Aorta (tissue), 5 donors: ENCODE measurements around the gene TPM4. TPM values are rescaled to one million over a fixed set of nuclear protein-coding genes. Genes with fewer than 3 reads are reported as not detected.

Experiments used
- ATAC-seq: fragments of 200-7000 bp; cut with Tn5 transposase; one replicate; pipeline ENCODE4 v1.9.1; 2022; ENCODE audit warnings: moderate library complexity; ENCODE audit not compliant: low FRiP score
- DNase-seq, 2 donors: peaks; one replicate each; pipeline ENCODE4 v3.0.0-alpha.2; 2020
- H3K27ac ChIP-seq, 2 donors: one replicate each; pipeline ENCODE4 v1.5.1; 2013; ENCODE audit warnings: low read length in 2 of 2, mild to moderate bottlenecking in 2 of 2, moderate library complexity in 2 of 2, control low read depth in 1 of 2, inconsistent platforms in 1 of 2, low read depth in 1 of 2
- H3K27me3 ChIP-seq, 2 donors: one replicate each; pipeline ENCODE4 v1.6.1; 2013; ENCODE audit warnings: control low read depth in 1 of 2, low read length in 1 of 2, mild to moderate bottlenecking in 1 of 2, moderate library complexity in 1 of 2; ENCODE audit not compliant: insufficient read depth in 2 of 2, control insufficient read depth in 1 of 2
- H3K36me3 ChIP-seq, 2 donors: one replicate each; pipeline ENCODE4 v1.6.1; 2013; ENCODE audit warnings: control low read depth in 1 of 2, low read length in 1 of 2, mild to moderate bottlenecking in 1 of 2; ENCODE audit not compliant: insufficient read depth in 2 of 2, control insufficient read depth in 1 of 2
- H3K4me1 ChIP-seq, 2 donors: one replicate each; pipeline ENCODE4 v1.6.1; 2013; ENCODE audit warnings: low read length in 2 of 2, control low read depth in 1 of 2, mild to moderate bottlenecking in 1 of 2, moderate library complexity in 1 of 2; ENCODE audit not compliant: insufficient read depth in 2 of 2, control insufficient read depth in 1 of 2
- H3K4me3 ChIP-seq, 2 donors: one replicate each; pipeline ENCODE4 v1.5.1; 2013; ENCODE audit warnings: low read length in 2 of 2, control low read depth in 1 of 2, mild to moderate bottlenecking in 1 of 2
- H3K9me3 ChIP-seq: one replicate; pipeline ENCODE4 v1.6.1; 2013; ENCODE audit warnings: mild to moderate bottlenecking, low read length; ENCODE audit not compliant: control insufficient read depth
- WGBS, 2 donors: extraction: QIAGEN DNeasy Blood & Tissue Kit; methylation state at CpG; one replicate each; pipeline ENCODE4 v1.1.7; 2013; 5-methylcytosine and 5-hydroxymethylcytosine counted together
- intact Hi-C, 2 donors: fragments of 100-400 bp; cut with DNase I; formaldehyde crosslinking; loops; one replicate each; pipeline versions ENCODE4 v1.14.2 to v1.15.0; 2022
- polyA plus RNA-seq, 2 donors: library from polyadenylated mRNA; stranded (reverse); fragments of 200-250 nt; gene quantifications; one replicate each; pipeline ENCODE4 v1.2.3, GENCODE V29; 2013
- total RNA-seq, 2 donors: library from RNA; stranded (reverse); fragmentation: NEBNext Ultra II Directional; extraction: Animal tissue kit (Norgen Biotek cat#: 25700); gene quantifications; one replicate each; pipeline ENCODE4 v1.2.1, GENCODE V29; 2021
- donor health status: healthy with polysubstance abuse.
- donor health status: Bipolar disorder and iron deficiency.
- donor health status: DM: no; HTN: no; CAD: no.
- donor health status: DM: no; HTN: no; CAD: no.
- donor health status: DM: yes; HTN: yes; CAD: no.

TPM4 gene
- total and polyA plus RNA-seq, 4 donors, result 695 to 1,409 (median 869) TPM

GRCh38 chr19:16106121-16106520, 29.8 kb downstream of the TPM4 start:
- H3K27ac ChIP-seq, result peak overlapping the region in 1 of 2 donors; percentile 34
- intact Hi-C loops, result no loop called here
- ATAC-seq, result no peak

GRCh38 chr19:16111160-16111908, 35.0 kb downstream of the TPM4 start, which contains the start of gene RAB8A:
Gene RAB8A (plus strand): TSS chr19:16111889. CDS start chr19:16111902, 13 bp downstream.
- ATAC-seq, result peak; percentile 98

More at GRCh38 chr19:16106121-16106520, 29.8 kb downstream of the TPM4 start:
- H3K4me1 ChIP-seq, result no peaks in the 10 kb centered on the region
- DNase-seq, result no peak
- no peaks in the 10 kb centered on the region for H3K27me3 ChIP-seq
- 9 to 11% methylated on average over 3 of the region's 3 CpGs for WGBS, 2 donors
- peaks cover 1 to 4% of the 10 kb centered on the region in 2 donors for H3K36me3 ChIP-seq
- no peaks in the 10 kb centered on the region for H3K9me3 ChIP-seq
- H3K4me3 ChIP-seq, result no peak overlapping the region

GRCh38 chr19:16111909-16112752, 35.8 kb downstream of the TPM4 start:
- Histone ChIP-seq H3K36me3 (no peaks in the 10 kb centered on the region), H3K9me3 (no peaks in the 10 kb centered on the region), H3K27ac (peak overlapping the region in 1 of 2 donors; percentile 35), H3K4me3 (peak overlapping the region; percentile 48 to 94), H3K4me1 (peaks cover 0 to 1% of the 10 kb centered on the region in 2 donors), H3K27me3 (no peaks in the 10 kb centered on the region)
- ATAC-seq, result no peak
- WGBS, 2 donors, result 1% methylated on average over 35 to 37 of the region's 37 CpGs
- intact Hi-C loops, result loop anchor here (1.0 to 10.0 kb wide), 6 partner anchors 45 to 175 kb away; partner anchors contain the start of gene FAM32A (in 1 of the 2)
- no peak for DNase-seq

More at GRCh38 chr19:16111160-16111908, 35.0 kb downstream of the TPM4 start, which contains the start of gene RAB8A:
- intact Hi-C loops, result loop anchor here (1.0 to 10.0 kb wide), 6 partner anchors 44 to 174 kb away; partner anchors contain the start of gene FAM32A (in 1 of the 2)
- H3K9me3 ChIP-seq, result no peaks in the 10 kb centered on the region
- H3K36me3 ChIP-seq, result no peaks in the 10 kb centered on the region
- peak; percentile 99 to 100 for DNase-seq
- WGBS, 2 donors, result 1% methylated on average over 62 to 81 of the region's 81 CpGs
- peaks cover 0 to 1% of the 10 kb centered on the region in 2 donors for H3K4me1 ChIP-seq
- peak within 1 kb of the TSS in 1 of 2 donors; percentile 35 for H3K27ac ChIP-seq
- no peaks in the 10 kb centered on the region for H3K27me3 ChIP-seq
- H3K4me3 ChIP-seq, result peak within 1 kb of the TSS; percentile 48 to 94

- H3K9me3 ChIP-seq, result no peaks in the 10 kb centered on the region
- no peak overlapping the region for H3K27ac ChIP-seq
- ATAC-seq (no peak), DNase-seq (no peak)
- no peaks in the 10 kb centered on the region for H3K36me3 ChIP-seq
- H3K27me3 ChIP-seq, result no peaks in the 10 kb centered on the region
- WGBS, 2 donors, result 27 to 36% methylated on average over 2 of the region's 2 CpGs
- peaks cover 0 to 1% of the 10 kb centered on the region in 2 donors for H3K4me1 ChIP-seq
- intact Hi-C loops, result loop anchor here (5.0 to 10.0 kb wide), 5 partner anchors 45 to 175 kb away; partner anchors contain the start of gene FAM32A (in 1 of the 2)
- H3K4me3 ChIP-seq, result no peak overlapping the region
These were observed 36.5 kb downstream of the TPM4 start for GRCh38 chr19:16112778-16113177.

- H3K27ac ChIP-seq, result no peak overlapping the region
- no peaks in the 10 kb centered on the region for H3K9me3 ChIP-seq
- peaks cover 0 to 1% of the 10 kb centered on the region in 2 donors for H3K4me1 ChIP-seq
- no peaks in the 10 kb centered on the region for H3K27me3 ChIP-seq
- no peak overlapping the region for H3K4me3 ChIP-seq
- ATAC-seq (no peak), DNase-seq (no peak)
- WGBS, 2 donors, result 84 to 89% methylated on average over 3 of the region's 3 CpGs
- peaks cover 0 to 3% of the 10 kb centered on the region in 2 donors for H3K36me3 ChIP-seq
- intact Hi-C loops, result loop anchor here (5.0 to 10.0 kb wide), 5 partner anchors 46 to 176 kb away; partner anchors contain the start of gene FAM32A (in 1 of the 2)
These were observed 37.4 kb downstream of the TPM4 start for GRCh38 chr19:16113727-16114126.

- intact Hi-C loops, result loop anchor here in 1 of 2 donors (10.0 kb wide), 1 partner anchor 69 kb away; the partner anchor contains the start of gene FAM32A
These were observed 39.2 kb downstream of the TPM4 start for GRCh38 chr19:16115301-16116039.

GRCh38 chr19:16116067-16116466, 39.8 kb downstream of the TPM4 start:
- intact Hi-C loops, result loop anchor here in 1 of 2 donors (10.0 kb wide), 1 partner anchor 69 kb away; the partner anchor contains the start of gene FAM32A
- peaks cover 2 to 5% of the 10 kb centered on the region in 2 donors for H3K36me3 ChIP-seq
- no peaks in the 10 kb centered on the region for H3K27me3 ChIP-seq
- DNase-seq (no peak), ATAC-seq (no peak)
- no peak overlapping the region for H3K4me3 ChIP-seq
- no peaks in the 10 kb centered on the region for H3K9me3 ChIP-seq
- no peak overlapping the region for H3K27ac ChIP-seq
- 74 to 81% methylated on average over 4 of the region's 4 CpGs for WGBS, 2 donors
- H3K4me1 ChIP-seq, result peaks cover 0 to 1% of the 10 kb centered on the region in 2 donors

More at GRCh38 chr19:16115301-16116039, 39.2 kb downstream of the TPM4 start:
- WGBS, 2 donors, result 51 to 63% methylated on average over 9 of the region's 9 CpGs
- Histone ChIP-seq H3K36me3 (peaks cover 2 to 5% of the 10 kb centered on the region in 2 donors), H3K9me3 (no peaks in the 10 kb centered on the region), H3K27ac (no peak overlapping the region), H3K4me3 (no peak overlapping the region), H3K27me3 (no peaks in the 10 kb centered on the region), H3K4me1 (peaks cover 0 to 1% of the 10 kb centered on the region in 2 donors)
- ATAC-seq (no peak), DNase-seq (no peak)
